Endometrial microvascular endothelial cells (primary cell): ENCODE data around the gene AGBL5. TPM values are rescaled to one million over a fixed set of nuclear protein-coding genes. Genes with fewer than 3 reads are reported as not detected.
"Not testable (repeated sequence)": the region's sequence is repeated elsewhere in the genome, so short reads cannot be mapped to it uniquely, and the experiment has no call there.

Experiments
- in situ Hi-C: cut with HindIII; loops from 2 replicates; pipeline ENCODE4 v1.10.0; 2017; ENCODE audit warnings: low sequenced_read_pairs, low pct_unique_long_range_greater_than_20kb; ENCODE audit errors: inconsistent ontology term
- total RNA-seq: library from RNA; depleted of rRNA; stranded (reverse); fragments of >200 nt; gene quantifications from one replicate; pipeline ENCODE4 v1.2.3, GENCODE V29; 2015; ENCODE audit errors: inconsistent ontology term

AGBL5 gene
- total RNA-seq, 1 donor from 2014 or later, result 13.2 TPM

- in situ Hi-C loops, result no loop called here
Observed at GRCh38 chr2:27071277-27071989, 20.0 kb downstream of the AGBL5 start, which contains the start of gene OST4. OST4 (minus strand) TSS chr2:27071654.

- in situ Hi-C loops, result no loop called here
Observed at GRCh38 chr2:27071990-27072830, 20.7 kb downstream of the AGBL5 start.

GRCh38 chr2:27072920-27073319 lies 21.5 kb downstream of the AGBL5 start:
- in situ Hi-C loops, result no loop called here

GRCh38 chr2:27073782-27074181 lies 22.3 kb downstream of the AGBL5 start:
- in situ Hi-C loops, result no loop called here

GRCh38 chr2:27074738-27075565 lies 23.5 kb downstream of the AGBL5 start:
- in situ Hi-C loops, result no loop called here

- in situ Hi-C loops, result not testable (repeated sequence)
Observed at GRCh38 chr2:27075566-27075871, 24.1 kb downstream of the AGBL5 start.

- in situ Hi-C loops, result no loop called here
Observed at GRCh38 chr2:27076323-27076722, 24.9 kb downstream of the AGBL5 start.

- in situ Hi-C loops, result no loop called here
Observed at GRCh38 chr2:27077231-27077630, 25.8 kb downstream of the AGBL5 start.

GRCh38 chr2:27078267-27079194 lies 27.1 kb downstream of the AGBL5 start, which contains the start of gene EMILIN1:
EMILIN1 (plus strand) TSS chr2:27078615; CDS start chr2:27079066, 451 bp downstream.
- in situ Hi-C loops, result no loop called here

- in situ Hi-C loops, result no loop called here
Observed at GRCh38 chr2:27079233-27080139, 28.0 kb downstream of the AGBL5 start.

- in situ Hi-C loops, result no loop called here
Observed at GRCh38 chr2:27080140-27080469, 28.6 kb downstream of the AGBL5 start.

- in situ Hi-C loops, result no loop called here
Observed at GRCh38 chr2:27080603-27080936, 29.1 kb downstream of the AGBL5 start.

GRCh38 chr2:27081984-27082772 lies 30.7 kb downstream of the AGBL5 start:
- in situ Hi-C loops, result no loop called here

- in situ Hi-C loops, result no loop called here
Observed at GRCh38 chr2:27082773-27083409, 31.4 kb downstream of the AGBL5 start.

- in situ Hi-C loops, result no loop called here
Observed at GRCh38 chr2:27083410-27084296, 32.2 kb downstream of the AGBL5 start.
